GM21723 (cell line): ENCODE results near the gene UGT1A3.
"Not testable (repeated sequence)": the region's sequence is repeated elsewhere in the genome, so short reads cannot be mapped to it uniquely, and the experiment has no call there.

ENCODE experiments used
- ATAC-seq: cut with Tn5 transposase; IDR thresholded peaks from one replicate; pipeline ENCODE4 v1.9.1; 2021; ENCODE audit warnings: mild to moderate bottlenecking, moderate library complexity; ENCODE audit not compliant: unreplicated experiment

Gene UGT1A3

DNA sequence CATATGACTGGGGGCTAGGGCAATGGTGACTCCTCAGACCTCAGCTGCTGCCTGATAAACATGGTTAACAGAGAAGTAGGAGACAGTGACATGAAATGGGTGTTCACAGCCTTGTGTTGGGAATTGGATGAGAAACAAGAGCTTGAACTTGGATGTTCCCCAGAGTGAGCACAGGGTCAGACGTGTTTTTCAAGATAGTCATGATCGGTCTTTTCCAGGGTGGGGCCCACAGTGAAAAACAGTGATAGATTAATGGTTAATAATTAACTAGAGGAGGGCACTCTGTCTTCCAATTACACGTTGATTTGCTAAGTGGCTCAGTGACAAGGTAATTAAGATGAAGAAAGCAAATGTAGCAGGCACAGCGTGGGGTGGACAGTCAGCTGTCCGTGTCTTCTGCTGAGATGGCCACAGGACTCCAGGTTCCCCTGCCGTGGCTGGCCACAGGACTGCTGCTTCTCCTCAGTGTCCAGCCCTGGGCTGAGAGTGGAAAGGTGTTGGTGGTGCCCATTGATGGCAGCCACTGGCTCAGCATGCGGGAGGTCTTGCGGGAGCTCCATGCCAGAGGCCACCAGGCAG, at the start of gene UGT1A3:
Gene UGT1A3 (plus strand): TSS at position 320 of the 579 bp plus-strand sequence. CDS start 85 bp downstream, at position 405.
- ATAC-seq = no peak

DNA sequence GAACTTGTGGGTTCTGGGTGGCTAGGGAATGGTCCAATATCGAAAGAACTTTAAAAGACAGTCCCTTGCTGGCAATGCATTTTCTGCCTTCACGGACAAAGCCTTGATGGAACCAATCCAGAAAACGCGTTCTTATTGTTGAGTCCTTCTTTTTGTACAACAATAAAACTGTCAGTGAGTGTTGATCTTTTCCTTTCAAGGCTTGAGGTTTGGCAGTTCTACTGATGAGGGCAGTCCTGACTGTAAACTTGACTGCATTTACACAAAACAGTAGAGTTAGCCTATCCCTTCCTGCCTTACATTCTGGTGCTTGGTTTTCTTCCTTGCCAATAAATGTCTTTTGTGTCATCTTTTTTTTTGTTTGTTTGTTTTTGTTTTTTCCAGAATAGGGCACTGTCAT, 49.6 kb upstream of the UGT1A3 start:
- ATAC-seq = no peak

GRCh38 chr2:233680361-233681045, 48.3 kb upstream of the UGT1A3 start:
- no peak for ATAC-seq

DNA sequence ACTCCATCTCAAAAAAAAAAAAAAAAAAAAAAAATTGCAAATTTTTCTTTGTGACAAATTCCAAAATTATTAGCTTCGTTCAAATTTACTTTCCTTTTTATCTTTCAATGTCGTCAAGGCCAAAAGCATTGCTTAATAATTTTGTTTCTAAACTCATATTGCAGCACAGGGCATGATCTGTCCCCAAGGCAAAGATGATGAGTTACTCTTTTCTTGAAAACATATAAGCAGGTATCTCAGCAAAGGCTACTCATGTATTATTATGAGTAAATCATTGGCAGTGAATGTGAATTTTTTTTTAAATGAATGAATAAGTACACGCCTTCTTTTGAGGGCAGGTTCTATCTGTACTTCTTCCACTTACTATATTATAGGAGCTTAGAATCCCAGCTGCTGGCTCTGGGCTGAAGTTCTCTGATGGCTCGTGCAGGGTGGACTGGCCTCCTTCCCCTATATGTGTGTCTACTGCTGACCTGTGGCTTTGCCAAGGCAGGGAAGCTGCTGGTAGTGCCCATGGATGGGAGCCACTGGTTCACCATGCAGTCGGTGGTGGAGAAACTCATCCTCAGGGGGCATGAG, 47.2 kb upstream of the UGT1A3 start, which contains the start of gene UGT1A7:
Gene UGT1A7 (plus strand): TSS at position 381 of the 579 bp plus-strand sequence. CDS start 37 bp downstream, at position 418.
- ATAC-seq = no peak

DNA sequence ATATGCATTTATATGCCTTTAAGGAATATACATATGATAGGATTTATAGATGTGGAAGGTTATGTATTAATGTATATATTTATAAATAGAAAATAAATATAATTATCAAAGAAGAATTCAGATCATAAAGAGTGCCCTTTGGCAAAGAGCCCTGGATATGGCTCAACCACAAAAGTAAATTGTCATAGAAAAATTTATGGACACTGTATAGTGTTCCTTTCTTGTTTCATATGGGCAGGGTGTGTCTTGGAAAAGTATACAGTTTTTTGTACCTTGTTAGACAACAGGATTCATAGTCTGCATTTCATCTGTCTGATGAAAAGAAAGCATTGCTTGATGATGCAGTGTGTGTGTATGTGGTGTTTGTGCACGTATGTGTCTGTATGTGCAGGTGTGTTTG, 44.2 kb upstream of the UGT1A3 start:
- no peak for ATAC-seq

- no peak for ATAC-seq
These were observed 41.9 kb upstream of the UGT1A3 start for GRCh38 chr2:233686928-233687327.

GRCh38 chr2:233688341-233688740, 40.5 kb upstream of the UGT1A3 start:
- no peak for ATAC-seq

- ATAC-seq = no peak
These were observed 39.8 kb upstream of the UGT1A3 start for GRCh38 chr2:233689031-233689430.

GRCh38 chr2:233689501-233689900, 39.3 kb upstream of the UGT1A3 start:
- no peak for ATAC-seq

GRCh38 chr2:233690444-233690843, 38.4 kb upstream of the UGT1A3 start:
- ATAC-seq = no peak

GRCh38 chr2:233691443-233692433, 37.1 kb upstream of the UGT1A3 start:
- ATAC-seq = no peak

- no peak for ATAC-seq
These were observed 36.2 kb upstream of the UGT1A3 start, which contains the start of gene UGT1A6 for GRCh38 chr2:233692648-233693047. Gene UGT1A6 (plus strand): TSS chr2:233692890. CDS start chr2:233693005, 115 bp downstream.

- ATAC-seq = no peak
These were observed 34.9 kb upstream of the UGT1A3 start for GRCh38 chr2:233693963-233694362.

GRCh38 chr2:233698740-233699139, 30.1 kb upstream of the UGT1A3 start:
- no peak for ATAC-seq

GRCh38 chr2:233699424-233700027, 29.3 kb upstream of the UGT1A3 start:
- ATAC-seq = no peak

GRCh38 chr2:233700028-233700635, 28.7 kb upstream of the UGT1A3 start:
- no peak for ATAC-seq

DNA sequence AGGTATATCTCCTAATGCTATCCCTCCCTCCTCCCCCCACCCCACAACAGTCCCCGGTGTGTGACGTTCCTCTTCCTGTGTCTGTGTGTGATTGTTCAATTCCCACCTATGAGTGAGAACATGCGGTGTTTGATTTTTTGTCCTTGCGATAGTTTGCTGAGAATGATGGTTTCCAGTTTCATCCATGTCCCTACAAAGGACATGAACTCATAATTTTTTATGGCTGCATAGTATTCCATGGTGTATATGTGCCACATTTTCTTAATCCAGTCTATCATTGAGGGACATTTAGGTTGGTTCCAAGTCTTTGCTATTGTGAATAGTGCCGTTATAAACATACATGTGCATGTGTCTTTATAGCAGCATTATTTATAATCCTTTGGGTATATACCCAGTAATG, 28.0 kb upstream of the UGT1A3 start:
- ATAC-seq = not testable (repeated sequence)

GRCh38 chr2:233702238-233702637, 26.6 kb upstream of the UGT1A3 start:
- no peak for ATAC-seq

- ATAC-seq = no peak
These were observed 22.8 kb upstream of the UGT1A3 start for GRCh38 chr2:233705911-233706506.

DNA sequence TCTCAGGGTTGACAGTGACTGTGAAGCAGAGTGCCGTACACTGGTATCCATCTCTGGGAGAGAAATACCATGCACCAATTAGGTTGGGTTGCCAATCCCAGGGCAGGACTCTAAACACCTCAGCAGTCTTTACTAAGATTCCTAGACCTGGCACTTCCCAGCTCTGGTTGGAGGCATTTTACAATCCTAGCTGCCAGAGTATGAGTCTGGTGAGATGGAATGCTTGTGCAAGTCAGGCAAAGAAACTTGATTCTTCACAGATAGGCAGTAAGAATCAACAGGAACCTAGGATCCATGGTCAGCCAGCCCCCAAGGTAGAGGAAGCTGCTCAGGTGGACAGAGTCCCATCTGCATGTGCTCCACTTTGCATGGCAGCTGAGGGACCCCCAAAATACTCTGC, 22.1 kb upstream of the UGT1A3 start:
- ATAC-seq = no peak
